ENCODE measurements around the gene PRPSAP1.
"Not testable (repeated sequence)": the region's sequence is repeated elsewhere in the genome, so short reads cannot be mapped to it uniquely, and the experiment has no call there.

PRPSAP1 gene

DNA sequence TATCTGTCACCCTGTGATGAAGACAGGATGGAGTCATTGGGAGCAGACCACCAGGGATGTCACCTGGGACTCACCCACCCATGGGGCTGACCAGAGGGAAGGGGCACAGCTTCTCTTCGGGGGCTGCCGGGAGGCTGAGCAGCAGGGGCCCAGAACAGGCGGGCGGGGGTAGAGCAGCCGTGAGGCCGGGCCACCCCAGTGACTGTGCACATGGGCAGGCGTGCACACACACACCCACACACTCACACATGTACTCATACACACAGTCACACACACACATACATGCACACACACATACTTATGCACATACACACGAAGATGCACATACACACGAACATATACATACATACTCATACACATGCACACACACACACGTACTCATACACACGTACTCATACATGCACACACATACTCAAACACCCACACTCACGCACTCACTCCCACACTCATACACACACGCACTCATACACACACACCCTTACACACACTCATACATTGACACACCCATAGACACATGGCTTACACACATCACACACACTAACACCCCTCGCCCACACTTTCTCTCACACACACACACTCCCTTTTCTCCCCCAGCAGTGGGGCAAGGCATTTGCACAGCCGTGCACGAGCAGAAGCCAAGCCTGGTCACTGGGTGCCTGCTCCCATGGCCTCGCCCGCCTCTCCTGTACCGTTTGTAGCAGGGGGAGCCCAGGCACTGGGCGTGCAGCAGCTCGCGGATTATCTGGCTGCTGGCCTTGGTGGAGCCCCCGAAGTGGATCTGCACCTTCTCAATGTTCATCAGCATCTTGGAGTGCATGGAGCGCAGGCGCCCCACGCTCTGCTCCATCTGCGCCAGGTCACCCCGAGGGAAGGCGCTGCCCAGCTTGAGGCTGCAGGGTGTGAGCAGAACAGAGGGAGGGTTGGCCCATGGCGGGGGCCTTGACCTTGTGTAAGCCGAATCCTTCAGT, 76.1 kb downstream of the PRPSAP1 start:
- DNase-seq (ENCODE audit: low read depth): no peak

DNA sequence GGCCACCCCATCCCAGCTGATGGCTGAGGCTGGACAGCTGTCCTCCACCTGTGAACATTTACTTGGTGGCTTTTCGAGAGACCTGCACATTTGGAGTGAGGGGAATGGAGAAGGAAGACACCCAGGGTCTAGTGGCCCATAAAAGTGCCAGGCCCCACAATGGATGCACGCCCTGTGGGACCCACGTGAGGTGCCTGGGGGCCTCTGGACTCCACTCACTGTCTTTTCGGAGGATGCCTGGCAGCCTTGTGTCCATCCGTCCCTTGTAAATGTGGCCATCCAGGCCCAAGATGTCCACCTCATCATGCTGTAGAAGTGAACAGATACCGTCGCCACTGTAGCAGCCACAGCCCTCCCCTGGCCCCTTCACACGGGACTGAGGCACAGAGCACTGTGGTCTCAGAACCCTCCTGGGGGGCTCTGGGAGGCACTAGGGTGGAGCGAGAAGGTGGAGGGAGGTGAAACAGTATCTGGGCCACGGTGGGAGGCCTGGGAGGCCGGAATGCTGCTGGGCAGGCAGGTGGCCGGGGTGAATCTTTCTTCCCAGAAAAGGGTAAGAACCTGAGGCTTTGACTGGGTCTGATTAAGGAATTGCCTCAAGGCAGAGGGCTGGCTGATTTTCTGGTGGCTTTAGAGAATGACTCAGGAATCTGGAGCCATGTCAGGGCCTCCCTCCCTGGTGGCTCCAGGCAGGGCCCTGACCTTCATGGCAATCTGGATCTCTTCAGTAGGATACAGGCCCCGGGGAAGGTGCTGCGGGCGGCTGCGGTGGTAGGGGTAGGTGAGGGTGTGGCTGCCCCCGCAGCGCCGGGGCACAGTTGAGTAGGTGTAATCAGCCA, 77.0 kb downstream of the PRPSAP1 start:
- DNase-seq (ENCODE audit: low read depth): peak; percentile 80

DNA sequence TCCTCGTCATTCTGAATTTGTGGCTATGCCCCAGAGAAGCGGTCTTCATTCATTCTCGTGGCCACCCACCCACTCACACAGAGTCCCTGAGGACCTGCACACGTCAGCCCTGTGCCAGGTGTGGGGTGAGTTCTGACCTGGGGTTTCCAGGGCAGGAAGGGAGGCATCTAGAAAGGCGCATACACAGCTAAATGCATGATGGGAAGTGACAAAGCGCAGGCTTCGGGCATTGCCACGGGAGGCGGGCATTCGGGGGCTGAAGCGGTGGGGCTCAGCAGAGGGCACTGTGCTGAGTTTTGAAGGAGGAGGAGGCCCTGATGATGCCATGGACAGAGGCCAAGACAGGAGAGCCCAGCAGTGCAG, 77.7 kb downstream of the PRPSAP1 start:
- DNase-seq (ENCODE audit: low read depth): no peak

DNA sequence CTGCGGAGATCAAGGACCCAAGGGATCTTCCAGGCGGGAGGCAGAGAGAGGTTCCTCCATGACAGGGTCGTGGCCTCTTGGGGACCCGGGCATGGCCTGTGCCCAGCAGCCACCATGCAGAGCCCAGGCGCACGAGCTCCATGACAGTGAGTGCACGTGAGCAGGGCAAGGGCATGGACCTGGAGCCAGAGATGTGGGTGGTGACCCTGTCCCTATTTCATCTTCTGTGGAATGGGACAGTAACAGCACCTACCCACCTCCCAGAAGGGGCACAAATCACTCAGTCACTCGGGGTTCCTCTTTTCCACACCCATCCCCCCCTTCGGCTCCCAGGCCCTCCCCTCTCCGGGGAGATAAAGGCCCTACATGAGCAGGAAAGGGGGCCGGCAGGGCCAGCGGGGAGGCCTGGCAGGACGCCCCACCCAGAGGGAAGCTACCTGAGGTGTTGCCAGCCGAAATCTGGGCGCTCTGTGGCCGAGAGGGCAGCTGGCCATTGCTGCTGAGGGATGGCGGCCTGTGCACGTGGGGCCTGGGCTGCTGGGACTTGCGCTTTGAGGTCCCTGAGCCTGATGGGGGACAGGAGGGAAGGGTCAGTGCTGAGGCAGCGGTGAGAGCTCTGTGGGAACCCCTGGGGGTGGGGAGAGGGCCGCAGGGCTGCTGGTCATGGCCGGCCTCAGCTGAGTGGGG, 78.2 kb downstream of the PRPSAP1 start:
- no peak for DNase-seq (ENCODE audit: low read depth)

DNA sequence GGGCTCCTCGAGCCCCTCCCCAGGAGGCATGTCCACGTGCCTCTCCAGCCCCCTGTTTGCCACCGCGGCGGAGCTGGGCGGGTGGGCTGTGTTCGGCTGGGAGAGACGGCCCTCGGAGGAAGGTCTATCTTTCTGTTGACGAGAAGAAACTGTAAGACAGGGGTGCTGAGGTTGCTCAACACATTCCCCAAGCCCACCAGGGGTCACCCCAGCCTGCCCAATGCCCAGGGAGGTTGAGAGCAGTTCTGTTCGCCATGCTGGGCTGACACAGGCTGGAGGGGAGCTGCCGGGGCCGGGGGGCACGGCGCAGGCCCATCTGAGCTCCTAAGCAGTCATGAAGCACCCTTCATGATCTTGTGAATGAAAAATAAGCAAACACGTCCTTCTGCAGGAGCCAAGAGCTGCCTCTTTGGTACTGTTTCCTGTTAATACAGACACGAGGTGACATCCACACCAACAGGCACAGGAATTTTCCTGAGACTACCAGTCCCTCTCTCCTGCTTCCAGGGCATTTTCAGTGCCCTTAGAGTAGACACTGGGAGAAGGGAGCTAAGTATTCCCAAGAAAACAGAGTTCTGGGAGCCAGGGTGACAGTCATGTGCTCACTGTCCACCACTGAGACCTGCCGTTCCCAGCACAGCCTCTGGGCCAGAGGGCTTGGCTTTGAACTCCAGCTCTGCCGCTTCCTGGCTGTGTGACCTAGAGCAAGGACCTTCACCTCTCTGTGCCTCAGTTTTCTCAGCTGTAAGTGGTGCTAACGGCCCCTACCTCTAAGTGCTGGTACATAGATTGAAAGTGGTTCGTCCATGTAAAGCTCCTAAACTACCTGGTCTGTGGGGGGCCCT, 79.4 kb downstream of the PRPSAP1 start:
- no peak for DNase-seq (ENCODE audit: low read depth)

DNA sequence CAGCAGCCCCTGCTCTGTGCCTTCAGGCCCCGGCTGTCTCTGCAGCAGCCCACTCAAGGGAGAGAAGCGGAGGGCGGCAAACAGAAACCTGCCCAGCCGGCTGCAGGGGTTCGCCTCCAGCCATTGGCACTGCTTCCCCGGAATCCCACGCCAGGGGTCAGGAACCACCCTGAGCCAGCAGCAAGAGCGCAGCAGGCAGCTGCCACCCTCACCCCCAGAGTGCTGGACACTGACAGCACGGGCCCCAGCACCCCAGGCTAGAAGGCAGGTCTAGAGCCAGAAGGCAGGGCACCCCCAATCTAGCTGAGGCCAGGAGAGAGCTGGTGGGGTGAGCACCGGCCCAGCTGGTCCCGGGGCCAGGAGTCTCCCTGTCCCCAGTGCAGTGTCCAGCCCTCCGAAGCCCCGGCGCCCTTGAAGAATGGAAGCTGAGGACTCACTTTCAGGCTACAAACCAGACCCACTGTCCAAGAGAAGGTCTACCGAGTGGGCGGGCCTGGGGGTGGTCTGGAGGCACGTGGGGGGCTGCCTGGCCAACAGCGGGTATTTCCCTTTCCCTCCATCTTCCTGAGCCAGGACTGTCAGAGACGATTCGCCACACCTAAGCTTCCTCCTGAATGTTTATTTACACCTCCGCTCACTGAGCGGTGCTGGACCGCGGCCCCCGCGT, 80.1 kb downstream of the PRPSAP1 start:
- DNase-seq (ENCODE audit: low read depth): no peak

DNA sequence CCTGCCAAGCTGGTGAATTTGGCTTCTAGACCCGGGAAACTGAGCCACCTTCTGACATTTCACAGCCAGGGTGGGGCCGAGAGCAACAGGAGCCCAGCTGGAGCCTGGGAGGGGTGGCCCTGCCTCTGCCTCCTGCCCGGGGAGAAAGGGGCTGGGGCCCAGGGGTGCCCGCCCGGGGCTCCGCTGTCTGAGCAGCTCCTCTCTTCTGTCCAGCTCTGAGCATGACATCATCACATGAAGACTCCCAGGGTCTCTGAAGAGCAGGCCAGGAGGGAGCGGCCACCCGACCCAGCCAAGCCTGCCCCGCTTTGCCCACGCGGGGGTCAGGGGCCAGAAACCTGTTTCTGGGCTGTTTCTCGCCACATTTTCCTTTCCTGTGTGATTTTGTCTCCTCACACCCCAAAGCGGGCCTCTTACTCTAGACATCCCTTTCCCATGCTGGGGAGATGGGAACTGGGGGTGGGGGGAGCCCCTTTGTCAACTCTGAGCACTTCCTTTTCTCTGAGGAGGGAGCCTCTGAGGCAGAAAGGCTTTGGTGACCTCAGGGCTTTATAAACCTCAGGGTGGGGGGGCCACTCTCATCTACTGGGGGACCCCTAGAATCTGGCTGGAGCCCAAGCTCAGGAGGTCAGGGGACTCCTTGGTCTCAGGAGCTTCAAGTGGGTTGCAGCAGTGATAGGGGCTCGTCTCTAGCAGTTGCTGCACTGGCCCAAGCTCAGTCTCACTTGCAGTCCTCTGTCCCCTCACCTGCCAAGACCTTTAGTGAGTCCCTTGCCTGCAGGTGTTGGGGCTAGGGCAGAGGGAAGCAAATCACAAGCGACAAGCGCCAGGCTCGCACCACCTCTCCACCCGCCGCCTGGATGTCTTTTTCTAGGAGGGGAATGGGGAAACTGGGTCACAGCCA, 80.9 kb downstream of the PRPSAP1 start:
- DNase-seq (ENCODE audit: low read depth): no peak

DNA sequence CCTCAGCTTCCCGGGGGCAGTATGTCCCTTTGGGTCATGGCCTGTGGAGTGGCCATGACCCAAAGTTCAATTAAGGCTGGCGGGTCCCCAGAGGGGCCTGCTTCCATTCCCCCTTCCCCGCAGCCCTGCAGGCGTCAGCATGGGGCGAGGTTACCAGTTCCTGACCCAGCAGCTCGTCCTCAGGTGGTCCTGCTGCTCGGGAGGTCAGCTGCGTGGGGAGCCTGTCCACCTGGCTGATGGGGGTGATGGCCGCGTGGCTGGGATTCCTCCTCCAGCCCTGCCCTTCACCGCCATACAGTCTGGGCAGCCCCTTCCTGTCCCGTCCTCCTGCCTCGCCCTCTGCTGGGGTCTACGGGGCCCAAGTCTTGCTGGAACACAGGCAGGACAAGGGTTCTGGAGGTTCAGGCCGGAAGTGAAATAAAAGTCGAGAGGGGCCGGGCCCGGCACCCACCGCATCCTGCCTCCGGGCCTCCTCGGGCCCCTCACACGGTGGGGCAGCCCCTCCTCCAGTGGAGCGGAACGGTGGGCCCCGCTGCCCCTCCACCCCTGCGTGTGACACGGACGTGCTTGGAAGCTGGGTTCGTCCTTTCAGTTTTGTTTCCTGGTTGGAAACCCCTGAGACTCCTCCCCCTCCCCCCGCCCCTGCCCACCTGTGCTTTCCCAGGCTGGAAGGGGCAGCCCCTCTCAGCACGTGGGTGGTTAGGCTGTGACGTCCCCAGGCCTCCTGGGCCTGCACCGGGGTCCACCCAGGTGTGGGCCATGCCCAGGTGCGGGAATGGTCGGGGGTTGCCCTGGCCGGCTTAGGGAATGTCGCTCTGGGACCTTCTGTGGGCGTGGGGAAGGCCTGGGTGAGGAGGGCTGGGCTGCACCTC, 81.8 kb downstream of the PRPSAP1 start:
- no peak for DNase-seq (ENCODE audit: low read depth)

DNA sequence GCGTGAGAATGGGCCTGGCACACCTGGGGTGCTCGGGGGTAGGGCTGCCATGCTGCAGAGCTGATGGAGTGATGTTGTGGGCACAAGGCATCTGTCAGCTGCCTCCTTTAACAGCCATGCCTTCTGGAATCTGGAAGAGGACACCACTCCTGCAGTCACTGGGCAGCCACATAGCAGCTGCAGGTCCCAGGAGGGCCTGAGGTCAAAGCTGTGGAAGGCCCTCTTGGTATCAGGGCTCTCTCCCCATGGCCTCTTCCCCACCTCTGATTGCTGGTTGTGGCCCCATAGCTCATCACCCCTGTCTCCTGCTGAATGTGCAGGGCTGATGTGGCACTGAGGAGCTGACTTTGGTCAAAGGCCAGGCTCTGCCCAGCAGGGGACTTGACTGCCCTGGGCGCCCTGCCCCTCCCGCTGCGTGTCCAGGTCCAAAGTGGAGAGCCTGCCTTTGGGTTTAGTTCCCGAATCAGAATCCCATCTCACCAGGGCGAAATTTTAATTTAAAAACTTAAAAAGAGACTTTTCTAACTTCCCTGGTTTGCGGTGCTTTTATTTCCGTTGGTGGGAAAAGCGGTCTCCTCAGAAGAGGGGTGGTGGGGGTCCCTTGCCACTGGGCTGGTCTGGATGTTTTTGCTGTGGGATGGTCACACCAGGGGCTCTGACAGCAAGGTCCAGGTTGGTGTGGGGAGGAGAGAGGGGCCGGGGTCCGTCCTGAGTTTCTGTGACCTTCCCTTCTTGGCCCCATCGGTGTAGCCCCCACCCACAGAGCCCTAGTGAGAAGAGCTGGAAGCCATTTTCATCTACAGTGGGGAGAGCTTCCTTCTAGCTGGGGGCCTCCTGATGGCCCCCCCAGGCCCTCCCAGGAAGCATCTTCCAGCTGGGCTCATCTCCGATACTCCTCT, 82.7 kb downstream of the PRPSAP1 start:
- DNase-seq (ENCODE audit: low read depth): no peak

DNA sequence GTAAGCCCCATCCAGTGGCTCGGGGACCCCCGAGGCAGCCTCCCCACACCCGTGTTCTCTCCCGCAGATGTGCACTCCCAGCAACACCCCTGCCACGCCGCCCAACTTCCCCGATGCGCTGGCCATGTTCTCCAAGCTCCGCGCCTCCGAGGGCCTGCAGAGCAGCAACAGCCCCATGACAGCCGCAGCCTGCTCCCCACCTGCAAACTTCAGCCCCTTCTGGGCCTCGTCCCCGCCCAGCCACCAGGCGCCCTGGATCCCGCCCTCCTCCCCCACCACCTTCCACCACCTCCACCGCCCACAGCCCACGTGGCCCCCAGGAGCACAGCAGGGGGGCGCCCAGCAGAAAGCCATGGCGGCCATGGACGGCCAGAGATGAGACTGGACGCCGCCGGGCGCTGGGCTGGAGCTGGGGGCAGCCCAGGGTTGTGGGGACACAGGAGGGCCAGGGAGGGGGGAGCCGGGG, 83.6 kb downstream of the PRPSAP1 start:
- no peak for DNase-seq (ENCODE audit: low read depth)

DNA sequence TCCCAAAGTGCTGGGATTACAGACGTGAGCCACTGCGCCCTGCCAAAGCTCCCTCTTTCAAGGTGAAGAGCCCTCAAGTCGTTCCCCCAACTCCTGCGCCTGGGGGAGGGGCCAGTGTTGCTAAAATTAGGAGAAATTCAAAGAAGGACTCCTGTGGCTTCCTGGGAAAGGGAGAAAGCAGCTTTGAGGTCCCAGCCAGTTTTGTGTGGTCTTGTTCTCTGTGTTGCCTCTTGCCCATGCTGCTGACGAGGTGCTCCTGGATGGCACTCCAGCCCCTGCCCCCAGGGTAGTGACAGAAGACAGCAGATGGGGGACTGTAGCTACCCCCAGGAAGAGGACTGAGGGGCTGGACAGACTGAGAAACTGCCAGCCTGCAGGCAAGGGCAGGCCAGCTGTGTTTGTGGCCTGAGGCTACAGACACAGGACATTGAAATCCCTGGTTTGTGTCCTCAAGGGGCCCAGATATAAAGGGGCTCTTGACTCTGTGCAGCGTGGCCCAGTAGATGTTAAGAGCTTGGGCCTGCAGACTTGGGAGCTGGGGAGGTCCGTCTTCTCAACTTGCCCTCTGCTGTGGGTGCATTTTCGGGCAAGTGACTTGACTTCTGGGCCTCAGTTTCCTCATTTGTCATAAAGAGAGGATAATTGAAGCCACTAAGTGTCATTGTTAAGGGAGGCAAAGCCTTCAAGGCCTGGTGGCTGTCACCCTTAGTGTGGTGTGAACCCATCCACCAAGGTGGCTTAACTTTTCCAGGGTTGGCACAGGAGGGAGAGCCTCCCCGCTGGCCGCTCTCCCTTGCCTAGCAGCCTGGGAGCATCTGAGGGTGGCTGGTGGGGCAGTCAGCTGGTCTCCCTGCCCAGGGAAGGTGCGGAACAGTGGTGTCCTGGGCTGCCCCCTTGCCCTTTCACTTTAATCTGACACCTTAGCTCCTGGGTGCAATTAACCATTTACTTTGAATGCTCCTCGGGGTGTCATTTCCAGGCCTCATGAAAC, 84.4 kb downstream of the PRPSAP1 start:
- DNase-seq (ENCODE audit: low read depth): no peak

DNA sequence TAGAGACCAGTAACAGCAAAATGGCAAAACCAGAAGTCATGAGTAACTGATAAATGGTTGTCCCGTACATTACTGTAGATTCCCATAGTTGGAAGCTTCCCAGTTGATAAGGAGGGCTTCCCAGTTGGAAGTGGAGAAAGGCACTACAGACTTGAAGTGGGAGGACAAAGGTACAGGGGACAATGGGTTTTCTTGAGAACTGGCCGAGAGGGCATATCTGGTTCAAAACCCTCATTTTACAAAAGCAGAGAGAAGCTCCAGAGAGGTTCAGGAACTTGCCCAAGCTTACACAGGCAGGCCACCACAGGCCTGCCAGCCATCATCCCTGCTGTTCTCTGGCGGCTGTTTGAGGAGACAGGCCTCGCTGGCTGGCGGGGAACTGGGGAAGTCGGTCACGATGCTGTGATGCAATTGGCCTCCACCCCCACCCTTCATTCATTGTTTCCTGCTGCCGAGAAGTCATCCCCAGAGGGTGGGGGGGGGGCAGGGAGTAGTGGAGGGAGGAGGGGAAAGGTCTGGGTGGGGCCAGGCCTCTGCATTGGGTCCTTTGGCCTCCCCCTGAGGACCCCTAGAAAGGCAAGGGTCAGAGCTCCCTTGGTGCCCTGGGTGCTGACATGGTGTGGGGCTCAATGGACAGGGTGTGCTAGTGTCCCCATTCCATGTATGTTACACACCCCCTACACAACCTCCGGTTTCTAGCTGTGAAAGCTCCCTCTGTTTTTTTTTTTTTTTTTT, 85.5 kb downstream of the PRPSAP1 start:
- peak; percentile 81 for DNase-seq (ENCODE audit: low read depth)

DNA sequence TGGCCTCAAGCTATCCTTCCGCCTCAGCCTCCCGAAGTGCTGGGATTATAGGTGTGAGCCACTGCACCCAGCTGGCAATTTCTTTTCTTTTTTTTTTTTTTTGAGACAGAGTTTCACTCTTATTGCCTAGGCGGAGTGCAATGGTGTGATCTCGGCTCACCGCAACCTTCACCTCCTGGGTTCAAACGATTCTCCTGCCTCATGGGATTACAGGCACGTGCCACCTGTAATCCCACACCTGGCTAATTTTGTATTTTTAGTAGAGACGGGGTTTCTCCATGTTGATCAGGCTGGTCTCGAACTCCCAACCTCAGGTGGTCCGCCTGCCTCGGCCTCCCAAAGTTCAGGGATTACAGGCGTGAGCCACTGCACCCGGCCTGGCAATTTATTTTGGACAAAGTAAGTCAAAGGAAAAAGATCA, 86.1 kb downstream of the PRPSAP1 start:
- DNase-seq (ENCODE audit: low read depth): not testable (repeated sequence)

DNA sequence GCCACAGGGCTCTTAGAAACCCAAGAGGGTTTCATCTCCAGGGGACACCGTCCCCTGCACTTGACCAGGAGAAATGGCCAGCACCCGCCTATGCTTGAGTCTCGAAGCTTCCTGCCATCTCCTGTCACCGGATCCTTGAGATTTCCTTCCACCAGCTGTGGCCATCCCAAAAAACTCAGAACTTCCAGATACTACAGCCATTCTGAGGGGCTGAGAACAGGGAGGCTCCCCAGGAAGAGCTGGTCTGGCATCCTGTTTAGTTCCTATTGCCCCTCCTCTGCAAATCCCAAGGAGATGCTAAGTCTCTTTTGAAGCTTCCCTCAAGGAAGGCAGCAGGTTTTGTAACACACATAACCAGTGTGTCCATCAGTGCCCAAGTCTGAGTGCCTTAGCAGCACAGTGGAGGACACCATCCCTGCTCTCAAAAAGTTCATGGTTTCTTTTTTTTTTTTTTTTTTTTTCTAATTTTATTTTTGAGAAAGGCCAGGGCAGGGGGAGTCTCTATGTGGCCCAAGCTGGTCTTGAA, 86.6 kb downstream of the PRPSAP1 start:
- no peak for DNase-seq (ENCODE audit: low read depth)

DNA sequence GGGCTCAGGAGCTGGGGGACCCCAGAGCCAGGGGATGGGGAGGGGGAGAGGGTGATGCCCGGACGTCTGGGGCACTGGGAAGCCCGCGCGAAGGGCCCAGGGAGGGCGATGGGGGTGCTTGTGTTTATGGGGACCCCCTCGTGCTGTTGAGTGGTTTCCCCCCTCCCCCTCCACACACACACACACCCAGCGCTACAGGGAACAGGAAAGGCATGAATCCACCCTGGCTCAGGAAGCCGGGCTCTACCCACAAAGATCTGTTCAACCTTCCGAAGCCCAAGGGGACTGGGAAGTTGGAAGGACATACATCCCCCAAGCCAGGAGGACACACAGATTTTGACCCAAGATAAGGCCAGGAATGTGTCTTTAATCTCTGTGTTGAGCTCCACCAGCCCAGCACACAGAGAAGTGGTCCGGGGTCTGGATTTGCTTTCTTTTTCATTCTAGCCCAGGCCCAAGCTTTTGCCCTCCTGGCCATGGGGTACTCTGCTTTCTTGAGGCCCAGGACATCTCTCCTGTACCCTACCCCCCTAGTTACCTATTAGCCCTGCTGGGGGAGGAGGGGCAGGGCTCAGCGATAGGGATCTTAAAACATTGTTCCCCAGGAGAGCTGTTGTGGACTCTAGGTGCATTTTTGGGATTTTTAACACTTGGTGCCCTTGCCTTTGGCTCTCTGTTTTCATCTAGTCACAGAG, 87.3 kb downstream of the PRPSAP1 start:
- DNase-seq (ENCODE audit: low read depth): peak; percentile 58

All from EH (cell line).